GM12878 (cell line): ENCODE results near the gene OPCML. TPM values are rescaled to one million over a fixed set of nuclear protein-coding genes. Genes with fewer than 3 reads are reported as not detected.

Experiments used
- CBX5 ChIP-seq: sonication (generic); IDR thresholded peaks from 2 replicates; pipeline ENCODE4 v1.6.1; 2016; ENCODE audit warnings: low read depth, moderate library complexity, mild to moderate bottlenecking, inconsistent platforms
- CUX1 ChIP-seq: IDR thresholded peaks from 2 replicates; pipeline ENCODE4 v1.6.1; 2012; ENCODE audit warnings: improper control_type of control experiment, low read depth, low read length; ENCODE audit not compliant: insufficient replicate concordance
- HCFC1 ChIP-seq: fragments of 150-350 bp; IDR thresholded peaks from 2 replicates; pipeline ENCODE4 v1.6.1; 2014; ENCODE audit warnings: low read length
- HSF1 ChIP-seq: fragments of 150-350 bp; IDR thresholded peaks from 2 replicates; pipeline ENCODE4 v1.6.1; 2014; ENCODE audit warnings: mild to moderate bottlenecking, low read depth, low read length
- JUND ChIP-seq: IDR thresholded peaks from 2 replicates; pipeline ENCODE4 v1.6.1; 2012; ENCODE audit warnings: low read depth, mild to moderate bottlenecking, low read length, improper control_type of control experiment, moderate library complexity
- MYC ChIP-seq: IDR thresholded peaks from 2 replicates; pipeline ENCODE4 v1.6.1; 2011; ENCODE audit warnings: mild to moderate bottlenecking, low read length, moderate library complexity, inconsistent platforms; ENCODE audit not compliant: insufficient read depth, insufficient replicate concordance, insufficient read length, severe bottlenecking
- SRF ChIP-seq, 2 experiments: IDR thresholded peaks; 2 replicates each; pipeline ENCODE4 v1.6.1; 2011; ENCODE audit warnings: low read depth in 2 of 2, low read length in 2 of 2, mild to moderate bottlenecking in 1 of 2, moderate library complexity in 1 of 2
- YBX1 ChIP-seq: fragments of 450-650 bp; IDR thresholded peaks from 2 replicates; pipeline ENCODE4 v1.6.1; 2016; ENCODE audit warnings: antibody characterized with exemption
- ZNF24 ChIP-seq: fragments of 450-650 bp; IDR thresholded peaks from 2 replicates; pipeline ENCODE4 v1.6.1; 2017; ENCODE audit warnings: antibody characterized with exemption, mild to moderate bottlenecking
- polyA plus RNA-seq, 11 experiments: library from polyadenylated mRNA; depleted of rRNA in 4 of 11; unstranded in 6 of 11; stranded (reverse) in 5 of 11; fragments of >200 nt; fragmentation: Nextera tagmentation in 4 of 11; fragmentation: Illumina TruSeq in 1 of 11; extraction: Ambion mirVana in 4 of 11; extraction: Trizol in 1 of 11; gene quantifications; 1 replicate in 1 of 11; 2 replicates in 10 of 11; pipeline versions ENCODE4 v1.2.1 to v1.2.3, GENCODE V29; 2011 to 2016; ENCODE audit warnings: inconsistent platforms in 2 of 11, missing spikeins in 2 of 11, low read depth in 1 of 11
- total RNA-seq, 4 experiments: library from RNA; depleted of rRNA in 3 of 4; stranded (reverse); fragments of >200 nt in 3 of 4; fragmentation: Illumina TruSeq in 1 of 4; extraction: Trizol in 1 of 4; gene quantifications; 2 replicates each; pipeline versions ENCODE4 v1.2.1 to v1.2.3, GENCODE V29; 2013 to 2021
- TF ChIP-seq, protein P1 (sequence below): fragments of 450-650 bp; IDR thresholded peaks from 2 replicates; pipeline ENCODE4 v1.6.1; 2016; ENCODE audit warnings: mild to moderate bottlenecking

Gene OPCML
- total and polyA plus RNA-seq, 10 of the 15 experiments (the other 5 are each of a cell fraction or from before 2014, with no cell fraction given): 0.84 TPM; not detected in 9

DNA sequence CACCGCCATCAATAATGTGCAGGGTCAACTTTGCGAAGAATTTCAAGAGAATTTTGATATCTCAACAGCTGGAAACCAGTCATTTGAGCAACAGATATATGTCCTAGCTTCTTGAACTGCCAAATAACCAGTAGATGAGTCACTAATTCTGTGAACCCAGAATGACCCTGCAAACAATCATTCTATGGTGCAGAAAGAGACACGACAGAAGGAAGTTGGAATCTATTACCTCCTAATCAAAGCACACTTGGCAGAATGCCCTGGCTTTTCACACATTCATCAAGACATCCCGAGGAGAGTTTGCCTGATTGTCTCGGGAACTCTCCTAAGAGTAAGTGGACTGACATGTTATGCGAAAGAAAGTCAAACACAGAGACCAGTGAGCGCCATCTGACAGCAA lies 621.1 kb downstream of the OPCML start (continued):
- TF ChIP-seq CUX1 (no peak), ZNF24 (no peak), MYC (no peak), CBX5 (no peak), YBX1 (no peak), SRF (IDR thresholded peaks at IDR 0.05; ENCODE audit: low read depth in 2 of 2, low read length in 2 of 2) (no peak), HSF1 (no peak), HCFC1 (no peak), JUND (no peak)
- TF ChIP-seq, protein P1, sequence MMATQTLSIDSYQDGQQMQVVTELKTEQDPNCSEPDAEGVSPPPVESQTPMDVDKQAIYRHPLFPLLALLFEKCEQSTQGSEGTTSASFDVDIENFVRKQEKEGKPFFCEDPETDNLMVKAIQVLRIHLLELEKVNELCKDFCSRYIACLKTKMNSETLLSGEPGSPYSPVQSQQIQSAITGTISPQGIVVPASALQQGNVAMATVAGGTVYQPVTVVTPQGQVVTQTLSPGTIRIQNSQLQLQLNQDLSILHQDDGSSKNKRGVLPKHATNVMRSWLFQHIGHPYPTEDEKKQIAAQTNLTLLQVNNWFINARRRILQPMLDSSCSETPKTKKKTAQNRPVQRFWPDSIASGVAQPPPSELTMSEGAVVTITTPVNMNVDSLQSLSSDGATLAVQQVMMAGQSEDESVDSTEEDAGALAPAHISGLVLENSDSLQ: no peak
